T-cell (primary cell): Measurements from ENCODE around the gene TTYH1. TPM values are rescaled to one million over a fixed set of nuclear protein-coding genes. Genes with fewer than 3 reads are reported as not detected.
A peak's percentile ranks its signal among the peaks of the same experiment; 100 is the strongest.
"Not testable (repeated sequence)": the region's sequence is repeated elsewhere in the genome, so short reads cannot be mapped to it uniquely, and the experiment has no call there.

Experiments used
- ATAC-seq, 4 experiments: fragments of 200-7000 bp in 3 of 4; fragments of 150-1000 bp in 1 of 4; cut with Tn5 transposase; replicated peaks in 1 of 4; 1 replicate in 3 of 4; 2 replicates in 1 of 4; pipeline ENCODE4 v1.10.0; 2021; ENCODE audit warnings: moderate library complexity in 3 of 4, mild to moderate bottlenecking in 2 of 4, moderate number of reproducible peaks in 1 of 4
- CTCF ChIA-PET, 2 donors: fragments of 300-600 bp; sonication (Branson Sonifier 250); formaldehyde crosslinking; loops; one replicate each; lab custom pipeline; 2022; ENCODE audit warnings: antibody characterized with exemption in 2 of 2; lab: Charles Lee
- POLR2A ChIA-PET, 2 donors: fragments of 300-600 bp; sonication (Branson Sonifier 250); formaldehyde crosslinking; loops; one replicate each; lab custom pipeline; 2022; ENCODE audit warnings: antibody characterized with exemption in 2 of 2; lab: Charles Lee
- DNase-seq, 35 experiments: peaks; one replicate each; pipeline versions ENCODE4 v3.0.0 to v3.0.0-alpha.2; 2013 to 2023
- H3K27ac ChIP-seq: one replicate; pipeline ENCODE4 v1.5.1; 2013; ENCODE audit warnings: low read length
- H3K27me3 ChIP-seq, 2 experiments: replicated peaks in 1 of 2; 1 replicate in 1 of 2; 2 replicates in 1 of 2; pipeline versions ENCODE4 v1.6.1 to v1.7.0; 2013; ENCODE audit warnings: low read length in 1 of 2, mixed read lengths in 1 of 2; ENCODE audit not compliant: control insufficient read depth in 2 of 2, insufficient read depth in 2 of 2; ENCODE audit errors: extremely low read depth in 1 of 2
- H3K36me3 ChIP-seq, 2 donors: 1 replicate in 1 of 2; 2 replicates in 1 of 2; pipeline versions ENCODE4 v1.6.1 to v1.7.0; 2013; ENCODE audit warnings: low read length in 1 of 2; ENCODE audit not compliant: control insufficient read depth in 2 of 2, insufficient read depth in 1 of 2; ENCODE audit errors: extremely low read depth in 1 of 2
- H3K4me1 ChIP-seq, 2 experiments: 1 replicate in 1 of 2; 2 replicates in 1 of 2; pipeline versions ENCODE4 v1.6.1 to v1.7.0; 2013; ENCODE audit warnings: low read length in 2 of 2, mixed read lengths in 1 of 2; ENCODE audit not compliant: insufficient read depth in 2 of 2, control insufficient read depth in 1 of 2; ENCODE audit errors: extremely low read depth in 1 of 2
- H3K4me3 ChIP-seq, 2 donors: 1 replicate in 1 of 2; 2 replicates in 1 of 2; pipeline versions ENCODE4 v1.5.1 to v1.7.0; 2013; ENCODE audit warnings: mild to moderate bottlenecking in 2 of 2, low read length in 1 of 2, moderate library complexity in 1 of 2; ENCODE audit not compliant: control insufficient read depth in 1 of 2; ENCODE audit errors: extremely low read depth in 1 of 2
- H3K9me3 ChIP-seq: 2 replicates; pipeline ENCODE4 v1.7.0; 2013
- H3K27ac Mint-ChIP-seq, 2 donors: one replicate each; pipeline ENCODE4 v1.8.0; 2020 to 2021; ENCODE audit warnings: mild to moderate bottlenecking in 2 of 2, mixed read lengths in 2 of 2
- H3K27me3 Mint-ChIP-seq, 2 donors: one replicate each; pipeline ENCODE4 v1.8.0; 2021 to 2022; ENCODE audit warnings: mixed read lengths in 2 of 2
- H3K36me3 Mint-ChIP-seq: one replicate; pipeline ENCODE4 v1.8.0; 2021; ENCODE audit warnings: mixed read lengths
- H3K4me1 Mint-ChIP-seq, 3 donors: one replicate each; pipeline ENCODE4 v1.8.0; 2020 to 2022; ENCODE audit warnings: mixed read lengths in 3 of 3, mild to moderate bottlenecking in 1 of 3
- H3K4me3 Mint-ChIP-seq, 3 donors: one replicate each; pipeline ENCODE4 v1.8.0; 2020 to 2022; ENCODE audit warnings: mild to moderate bottlenecking in 3 of 3, mixed read lengths in 3 of 3, moderate library complexity in 3 of 3
- H3K9me3 Mint-ChIP-seq, 3 donors: one replicate each; pipeline ENCODE4 v1.8.0; 2020 to 2022; ENCODE audit warnings: mixed read lengths in 3 of 3
- WGBS: methylation state at CpG from one replicate; pipeline ENCODE4 v1.1.5; 2013; ENCODE audit warnings: missing lambda C conversion rate; ENCODE audit not compliant: insufficient coverage; 5-methylcytosine and 5-hydroxymethylcytosine counted together
- total RNA-seq, 35 experiments: library from RNA in 6 of 35; stranded (reverse) in 6 of 35; fragments of 120-200 nt in 1 of 35; gene quantifications; one replicate each; pipeline versions ENCODE4 v1.2.1 to v1.2.4 and lab custom pipeline; 2013 to 2026

TTYH1 gene
- total RNA-seq, 5 donors from 2014 or later (not counting 1 experiment from before 2014, with no cell fraction given) = 0.26 to 0.41 TPM; not detected in 3

GRCh38 chr19:54464630-54465425 is 49.6 kb downstream of the TTYH1 start:
- no peaks in the 10 kb centered on the region for H3K36me3 Mint-ChIP-seq
- Histone ChIP-seq H3K27ac (peak overlapping the region; percentile 72), H3K9me3 (no peaks in the 10 kb centered on the region), H3K4me3 (peak overlapping the region; percentile 83 to 85), H3K36me3 (peaks cover 4 to 20% of the 10 kb centered on the region in 2 donors), H3K4me1 (peaks cover 7 to 35% of the 10 kb centered on the region in 2 experiments), H3K27me3 (peaks cover 3 to 10% of the 10 kb centered on the region in 2 experiments)
- no peaks in the 10 kb centered on the region for H3K9me3 Mint-ChIP-seq
- DNase-seq (peak in 32 of 35 experiments; percentile 24 to 71 (median 50)), ATAC-seq (peak; percentile 19 to 39 (median 38))
- WGBS = 7% methylated on average over 84 of the region's 87 CpGs
- H3K27me3 Mint-ChIP-seq = peaks cover 5 to 17% of the 10 kb centered on the region in 2 donors
- peak overlapping the region; percentile 85 to 89 (median 85) for H3K4me3 Mint-ChIP-seq
- H3K27ac Mint-ChIP-seq = peak overlapping the region; percentile 89 to 90
- peaks cover 16 to 28% (median 24%) of the 10 kb centered on the region in 3 donors for H3K4me1 Mint-ChIP-seq
- CTCF ChIA-PET = no interaction called here
- POLR2A ChIA-PET = no interaction called here

DNA sequence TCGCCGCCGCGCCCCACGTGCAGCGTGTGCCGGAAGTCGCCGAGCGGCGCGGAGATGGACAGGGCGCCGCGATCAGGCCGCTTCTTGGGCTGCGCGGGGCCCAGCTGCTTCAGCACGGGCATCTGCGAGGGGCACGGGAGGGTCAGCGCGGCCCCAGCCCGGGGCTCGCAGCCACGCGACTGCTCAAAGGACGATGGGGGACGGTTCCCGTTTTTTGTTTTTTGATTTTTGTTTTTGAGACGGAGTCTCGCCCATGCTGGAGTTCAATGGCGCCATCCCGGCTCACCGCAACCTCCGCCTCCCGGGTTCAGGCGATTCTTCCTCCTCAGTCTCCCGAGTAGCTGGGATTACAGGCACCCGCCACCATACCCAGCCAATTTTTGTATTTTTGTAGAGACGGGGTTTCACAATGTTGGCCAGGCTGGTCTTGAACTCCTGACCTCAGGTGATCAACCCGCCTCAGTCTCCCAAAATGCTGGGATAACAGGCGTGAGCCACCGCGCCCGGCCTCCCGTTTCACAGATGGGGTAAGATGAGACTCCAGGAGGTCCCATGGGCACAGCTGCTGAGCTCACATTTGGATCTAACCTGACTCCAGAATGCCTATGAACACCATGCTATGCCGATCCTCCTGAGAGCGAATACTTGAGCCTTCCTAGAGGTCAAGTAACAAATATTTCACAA is 50.3 kb downstream of the TTYH1 start:
- H3K4me3 ChIP-seq = no peak overlapping the region
- no peaks in the 10 kb centered on the region for H3K9me3 ChIP-seq
- peaks cover 7 to 32% of the 10 kb centered on the region in 2 experiments for H3K4me1 ChIP-seq
- ChIA-PET POLR2A (no interaction called here), CTCF (no interaction called here)
- ATAC-seq = no peak
- H3K27ac Mint-ChIP-seq = no peak overlapping the region
- H3K36me3 ChIP-seq = peaks cover 0 to 15% of the 10 kb centered on the region in 2 donors
- H3K36me3 Mint-ChIP-seq = no peaks in the 10 kb centered on the region
- peak overlapping the region; percentile 59 to 76 (median 61) for H3K4me3 Mint-ChIP-seq
- H3K9me3 Mint-ChIP-seq = no peaks in the 10 kb centered on the region
- peaks cover 19 to 32% (median 27%) of the 10 kb centered on the region in 3 donors for H3K4me1 Mint-ChIP-seq
- H3K27me3 ChIP-seq = peaks cover 4 to 17% of the 10 kb centered on the region in 2 experiments
- 79% methylated on average over 47 of the region's 49 CpGs for WGBS
- no peak overlapping the region for H3K27ac ChIP-seq
- DNase-seq = no peak
- H3K27me3 Mint-ChIP-seq = peaks cover 12 to 24% of the 10 kb centered on the region in 2 donors

GRCh38 chr19:54466110-54466480 is 50.8 kb downstream of the TTYH1 start:
- H3K36me3 ChIP-seq, POLR2A ChIA-PET, ATAC-seq, H3K27ac Mint-ChIP-seq, H3K27ac ChIP-seq, CTCF ChIA-PET, H3K9me3 ChIP-seq, H3K9me3 Mint-ChIP-seq, H3K36me3 Mint-ChIP-seq, H3K4me3 ChIP-seq, DNase-seq: not testable (repeated sequence)
- Histone ChIP-seq H3K4me1 (peaks cover 7 to 37% of the 10 kb centered on the region in 2 experiments), H3K27me3 (peaks cover 7 to 22% of the 10 kb centered on the region in 2 experiments)
- Mint-ChIP-seq H3K4me1 (peaks cover 21 to 35% (median 31%) of the 10 kb centered on the region in 3 donors), H3K4me3 (peak overlapping the region; percentile 59 to 76 (median 61)), H3K27me3 (peaks cover 16 to 28% of the 10 kb centered on the region in 2 donors)
- WGBS = 95% methylated on average over 14 of the region's 14 CpGs

DNA sequence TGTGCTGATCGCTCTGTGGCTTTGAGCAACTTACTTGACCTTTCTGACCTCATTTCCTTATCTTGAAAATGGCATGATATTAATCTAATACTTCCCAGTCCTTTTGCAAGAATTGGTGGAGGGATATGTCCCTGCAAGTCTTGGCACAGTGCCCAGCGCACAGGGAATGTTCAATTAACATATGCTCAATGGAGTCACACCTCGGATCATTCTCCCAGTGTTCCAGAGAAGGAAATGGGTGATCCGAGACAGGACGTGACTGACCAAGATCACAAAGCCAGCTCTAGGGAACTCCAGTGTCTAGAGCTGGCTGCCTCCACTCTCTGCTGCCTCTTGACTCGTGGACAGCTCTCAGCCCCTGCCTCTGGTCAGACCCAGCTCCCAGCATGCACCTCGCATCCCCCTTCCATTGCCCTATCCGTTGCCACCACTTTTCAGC is 54.3 kb downstream of the TTYH1 start:
- H3K27ac ChIP-seq = no peak overlapping the region
- Mint-ChIP-seq H3K9me3 (no peaks in the 10 kb centered on the region), H3K4me1 (peaks cover 9 to 25% (median 15%) of the 10 kb centered on the region in 3 donors), H3K27ac (no peak overlapping the region), H3K4me3 (no peak overlapping the region), H3K36me3 (no peaks in the 10 kb centered on the region), H3K27me3 (peaks cover 27 to 39% of the 10 kb centered on the region in 2 donors)
- ATAC-seq (no peak), DNase-seq (no peak)
- POLR2A ChIA-PET = no interaction called here
- WGBS = 68% methylated on average over 6 of the region's 8 CpGs
- CTCF ChIA-PET = interaction anchor here in 1 of 2 donors (0.6 to 1.0 kb wide), 2 partner anchors 9 to 22 kb away, joined by 3 read pairs; no protein-coding TSS in a partner anchor
- no peaks in the 10 kb centered on the region for H3K9me3 ChIP-seq
- H3K27me3 ChIP-seq = peaks cover 7 to 36% of the 10 kb centered on the region in 2 experiments
- no peaks in the 10 kb centered on the region for H3K36me3 ChIP-seq
- H3K4me1 ChIP-seq = peaks cover 0 to 17% of the 10 kb centered on the region in 2 experiments
- no peak overlapping the region for H3K4me3 ChIP-seq

- 100% methylated on average over 2 of the region's 10 CpGs for WGBS
- Histone ChIP-seq H3K36me3 (no peaks in the 10 kb centered on the region), H3K9me3 (no peaks in the 10 kb centered on the region), H3K27me3 (peaks cover 7 to 36% of the 10 kb centered on the region in 2 experiments), H3K4me1 (peaks cover 0 to 12% of the 10 kb centered on the region in 2 experiments), H3K27ac (no peak overlapping the region), H3K4me3 (no peak overlapping the region)
- H3K4me3 Mint-ChIP-seq = peak overlapping the region in 1 of 3 donors; percentile 28
- H3K36me3 Mint-ChIP-seq = no peaks in the 10 kb centered on the region
- DNase-seq (no peak), ATAC-seq (no peak)
- peaks cover 9 to 23% (median 14%) of the 10 kb centered on the region in 3 donors for H3K4me1 Mint-ChIP-seq
- H3K27me3 Mint-ChIP-seq = peaks cover 32 to 39% of the 10 kb centered on the region in 2 donors
- ChIA-PET CTCF (interaction anchor here in 1 of 2 donors (1.0 kb wide), 1 partner anchor 8 kb away, joined by 3 read pairs; no protein-coding TSS in a partner anchor), POLR2A (no interaction called here)
- no peak overlapping the region for H3K27ac Mint-ChIP-seq
- no peaks in the 10 kb centered on the region for H3K9me3 Mint-ChIP-seq
Observed at GRCh38 chr19:54470276-54470887, 55.1 kb downstream of the TTYH1 start.
